ENCODE results near the gene FNDC5. TPM values are rescaled to one million over a fixed set of nuclear protein-coding genes. Genes with fewer than 3 reads are reported as not detected.

The FNDC5 gene
- polyA plus RNA-seq, 1 of the 3 experiments (the other 2 are of a cell fraction), result 0.59 TPM

DNA sequence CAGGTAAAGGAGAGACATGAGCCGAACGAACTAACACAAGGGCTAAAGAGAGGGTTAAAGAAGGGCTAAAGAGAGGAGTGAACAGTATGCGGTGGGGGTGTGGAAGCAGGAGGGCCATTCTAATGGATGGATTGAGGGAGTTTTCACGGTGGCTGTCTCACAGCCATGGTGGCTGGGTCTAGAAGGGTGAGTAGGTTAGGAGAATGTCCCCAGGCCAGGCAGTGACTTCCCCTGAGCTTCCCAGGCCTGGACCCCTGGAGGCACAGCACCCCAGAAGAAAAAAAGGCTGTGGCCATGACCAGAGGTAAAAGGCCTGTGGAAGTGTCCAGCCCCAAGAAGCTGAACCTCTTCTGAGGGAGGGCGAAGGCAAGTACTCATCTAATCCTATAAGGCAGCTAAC, 3.6 kb downstream of the FNDC5 start:
- ChIA-PET CTCF (interaction anchor here (0.6 to 1.7 kb wide), 4 partner anchors 10 to 347 kb away, joined by 3 to 4 read pairs (median 4); no protein-coding TSS in a partner anchor), POLR2A (no interaction called here)
- no peak overlapping the region for H3K9ac ChIP-seq
- peaks cover 3% of the 10 kb centered on the region for H3F3A ChIP-seq (replicated peaks; ENCODE audit: insufficient read depth)
- H3K36me3 ChIP-seq (replicated peaks in 1 of 2; ENCODE audit: control insufficient read depth in 1 of 2, insufficient read depth in 2 of 2, low read length in 1 of 2), result peaks cover 0 to 8% of the 10 kb centered on the region in 2 experiments
- TF ChIP-seq GABPA (IDR thresholded peaks at IDR 0.05; ENCODE audit: low read depth) (no peak), YY1 (IDR thresholded peaks at IDR 0.05; ENCODE audit: low read depth) (no peak)
- TF ChIP-seq, protein P1, sequence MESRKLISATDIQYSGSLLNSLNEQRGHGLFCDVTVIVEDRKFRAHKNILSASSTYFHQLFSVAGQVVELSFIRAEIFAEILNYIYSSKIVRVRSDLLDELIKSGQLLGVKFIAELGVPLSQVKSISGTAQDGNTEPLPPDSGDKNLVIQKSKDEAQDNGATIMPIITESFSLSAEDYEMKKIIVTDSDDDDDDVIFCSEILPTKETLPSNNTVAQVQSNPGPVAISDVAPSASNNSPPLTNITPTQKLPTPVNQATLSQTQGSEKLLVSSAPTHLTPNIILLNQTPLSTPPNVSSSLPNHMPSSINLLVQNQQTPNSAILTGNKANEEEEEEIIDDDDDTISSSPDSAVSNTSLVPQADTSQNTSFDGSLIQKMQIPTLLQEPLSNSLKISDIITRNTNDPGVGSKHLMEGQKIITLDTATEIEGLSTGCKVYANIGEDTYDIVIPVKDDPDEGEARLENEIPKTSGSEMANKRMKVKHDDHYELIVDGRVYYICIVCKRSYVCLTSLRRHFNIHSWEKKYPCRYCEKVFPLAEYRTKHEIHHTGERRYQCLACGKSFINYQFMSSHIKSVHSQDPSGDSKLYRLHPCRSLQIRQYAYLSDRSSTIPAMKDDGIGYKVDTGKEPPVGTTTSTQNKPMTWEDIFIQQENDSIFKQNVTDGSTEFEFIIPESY (IDR thresholded peaks at IDR 0.05; ENCODE audit: borderline replicate concordance, low read depth), result no peak
- TF ChIP-seq, protein P2, sequence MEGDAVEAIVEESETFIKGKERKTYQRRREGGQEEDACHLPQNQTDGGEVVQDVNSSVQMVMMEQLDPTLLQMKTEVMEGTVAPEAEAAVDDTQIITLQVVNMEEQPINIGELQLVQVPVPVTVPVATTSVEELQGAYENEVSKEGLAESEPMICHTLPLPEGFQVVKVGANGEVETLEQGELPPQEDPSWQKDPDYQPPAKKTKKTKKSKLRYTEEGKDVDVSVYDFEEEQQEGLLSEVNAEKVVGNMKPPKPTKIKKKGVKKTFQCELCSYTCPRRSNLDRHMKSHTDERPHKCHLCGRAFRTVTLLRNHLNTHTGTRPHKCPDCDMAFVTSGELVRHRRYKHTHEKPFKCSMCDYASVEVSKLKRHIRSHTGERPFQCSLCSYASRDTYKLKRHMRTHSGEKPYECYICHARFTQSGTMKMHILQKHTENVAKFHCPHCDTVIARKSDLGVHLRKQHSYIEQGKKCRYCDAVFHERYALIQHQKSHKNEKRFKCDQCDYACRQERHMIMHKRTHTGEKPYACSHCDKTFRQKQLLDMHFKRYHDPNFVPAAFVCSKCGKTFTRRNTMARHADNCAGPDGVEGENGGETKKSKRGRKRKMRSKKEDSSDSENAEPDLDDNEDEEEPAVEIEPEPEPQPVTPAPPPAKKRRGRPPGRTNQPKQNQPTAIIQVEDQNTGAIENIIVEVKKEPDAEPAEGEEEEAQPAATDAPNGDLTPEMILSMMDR (IDR thresholded peaks at IDR 0.05), result no peak
- no peak overlapping the region for H3K4me3 ChIP-seq (ENCODE audit: low read depth in 2 of 2, low read length in 1 of 2)
- no peak overlapping the region for H3K27ac ChIP-seq (ENCODE audit: low read depth in 2 of 2, low read length in 1 of 2)
- no peaks in the 10 kb centered on the region for H3K27me3 ChIP-seq (ENCODE audit: insufficient read depth)
- H3K79me2 ChIP-seq (ENCODE audit: insufficient read depth), result no peaks in the 10 kb centered on the region
- H3K4me2 ChIP-seq, result no peak overlapping the region
- no peaks in the 10 kb centered on the region for H4K20me1 ChIP-seq (ENCODE audit: insufficient read depth)
- 95% methylated on average over 5 of the region's 5 CpGs for WGBS (ENCODE audit: low lambda C conversion rate)
- DNase-seq, result no peak
- no peaks in the 10 kb centered on the region for H3K9me2 ChIP-seq
- peaks cover 0 to 8% of the 10 kb centered on the region in 2 experiments; a peak in 1 of 4 replicates for H3K4me1 ChIP-seq (ENCODE audit: control insufficient read depth in 1 of 2, insufficient read depth in 2 of 2, low read depth in 1 of 2, low read length in 1 of 2)
- H3K9me3 ChIP-seq, result no peaks in the 10 kb centered on the region
- no peak overlapping the region for H2AFZ ChIP-seq (ENCODE audit: low read depth)

DNA sequence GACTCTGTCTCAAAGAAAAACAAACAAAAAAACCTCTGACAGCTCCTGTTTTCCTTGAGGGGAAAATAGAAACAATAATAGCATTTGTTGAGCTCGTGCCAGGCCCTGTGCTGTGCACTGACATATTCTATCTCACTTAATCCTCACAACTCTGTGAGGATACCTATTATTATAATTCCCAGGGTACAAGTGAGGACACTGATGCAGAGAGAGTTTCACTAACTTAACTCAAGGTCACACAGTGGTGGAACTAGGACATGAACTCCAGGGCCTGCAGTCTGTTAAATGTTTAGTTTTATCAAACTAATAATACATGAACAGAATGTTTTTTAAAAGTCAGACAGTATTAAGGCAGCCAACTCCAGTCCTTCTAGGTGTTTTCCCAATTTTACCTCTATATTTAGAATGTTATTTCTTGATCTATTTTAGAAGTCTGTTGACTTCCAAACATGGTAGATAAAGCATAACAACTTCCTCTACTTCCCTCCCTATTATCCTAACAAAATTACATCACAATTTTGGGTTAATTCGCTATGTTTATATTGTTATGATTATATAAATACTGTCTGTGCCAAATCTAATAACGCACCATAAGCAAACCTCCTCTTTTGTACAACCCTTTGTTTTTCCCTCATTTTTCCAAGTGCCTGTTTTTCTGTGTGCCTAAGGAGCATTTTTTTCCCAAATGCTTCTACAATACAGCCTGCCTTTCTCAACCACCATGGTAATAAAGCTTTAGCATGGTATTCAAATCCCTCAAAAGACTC, 4.9 kb downstream of the FNDC5 start:
- Histone ChIP-seq H2AFZ (ENCODE audit: low read depth) (no peak overlapping the region), H3K27ac (ENCODE audit: low read depth in 2 of 2, low read length in 1 of 2) (no peak overlapping the region), H3K79me2 (ENCODE audit: insufficient read depth) (no peaks in the 10 kb centered on the region), H3K9me3 (no peaks in the 10 kb centered on the region), H3K9me2 (no peaks in the 10 kb centered on the region), H3K27me3 (ENCODE audit: insufficient read depth) (no peaks in the 10 kb centered on the region), H4K20me1 (ENCODE audit: insufficient read depth) (no peaks in the 10 kb centered on the region), H3K4me2 (no peak overlapping the region), H3K9ac (no peak overlapping the region), H3K4me1 (ENCODE audit: control insufficient read depth in 1 of 2, insufficient read depth in 2 of 2, low read depth in 1 of 2, low read length in 1 of 2) (peaks cover 0 to 5% of the 10 kb centered on the region in 2 experiments; a peak in 1 of 4 replicates), H3F3A (replicated peaks; ENCODE audit: insufficient read depth) (no peaks in the 10 kb centered on the region), H3K36me3 (replicated peaks in 1 of 2; ENCODE audit: control insufficient read depth in 1 of 2, insufficient read depth in 2 of 2, low read length in 1 of 2) (peaks cover 0 to 16% of the 10 kb centered on the region in 2 experiments), H3K4me3 (ENCODE audit: low read depth in 2 of 2, low read length in 1 of 2) (no peak overlapping the region)
- TF ChIP-seq RAD21 (IDR thresholded peaks at IDR 0.05; ENCODE audit: low read length), result no peak
- TF ChIP-seq, protein P3, sequence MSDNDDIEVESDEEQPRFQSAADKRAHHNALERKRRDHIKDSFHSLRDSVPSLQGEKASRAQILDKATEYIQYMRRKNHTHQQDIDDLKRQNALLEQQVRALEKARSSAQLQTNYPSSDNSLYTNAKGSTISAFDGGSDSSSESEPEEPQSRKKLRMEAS (IDR thresholded peaks at IDR 0.05; ENCODE audit: low read depth), result no peak
- TF ChIP-seq, protein P4, sequence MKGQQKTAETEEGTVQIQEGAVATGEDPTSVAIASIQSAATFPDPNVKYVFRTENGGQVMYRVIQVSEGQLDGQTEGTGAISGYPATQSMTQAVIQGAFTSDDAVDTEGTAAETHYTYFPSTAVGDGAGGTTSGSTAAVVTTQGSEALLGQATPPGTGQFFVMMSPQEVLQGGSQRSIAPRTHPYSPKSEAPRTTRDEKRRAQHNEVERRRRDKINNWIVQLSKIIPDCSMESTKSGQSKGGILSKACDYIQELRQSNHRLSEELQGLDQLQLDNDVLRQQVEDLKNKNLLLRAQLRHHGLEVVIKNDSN (IDR thresholded peaks at IDR 0.05; ENCODE audit: borderline replicate concordance, low read depth), result no peak
- no peak for TF ChIP-seq YY1 (IDR thresholded peaks at IDR 0.05; ENCODE audit: low read depth)
- no peak for TF ChIP-seq MXI1 (IDR thresholded peaks at IDR 0.05; ENCODE audit: low read depth, low read length)
- no peak for TF ChIP-seq RXRA (IDR thresholded peaks at IDR 0.05; ENCODE audit: borderline replicate concordance, low read depth)
- no peak for TF ChIP-seq MEF2A (IDR thresholded peaks at IDR 0.05; ENCODE audit: borderline replicate concordance, low read depth)
- TF ChIP-seq, protein P5, sequence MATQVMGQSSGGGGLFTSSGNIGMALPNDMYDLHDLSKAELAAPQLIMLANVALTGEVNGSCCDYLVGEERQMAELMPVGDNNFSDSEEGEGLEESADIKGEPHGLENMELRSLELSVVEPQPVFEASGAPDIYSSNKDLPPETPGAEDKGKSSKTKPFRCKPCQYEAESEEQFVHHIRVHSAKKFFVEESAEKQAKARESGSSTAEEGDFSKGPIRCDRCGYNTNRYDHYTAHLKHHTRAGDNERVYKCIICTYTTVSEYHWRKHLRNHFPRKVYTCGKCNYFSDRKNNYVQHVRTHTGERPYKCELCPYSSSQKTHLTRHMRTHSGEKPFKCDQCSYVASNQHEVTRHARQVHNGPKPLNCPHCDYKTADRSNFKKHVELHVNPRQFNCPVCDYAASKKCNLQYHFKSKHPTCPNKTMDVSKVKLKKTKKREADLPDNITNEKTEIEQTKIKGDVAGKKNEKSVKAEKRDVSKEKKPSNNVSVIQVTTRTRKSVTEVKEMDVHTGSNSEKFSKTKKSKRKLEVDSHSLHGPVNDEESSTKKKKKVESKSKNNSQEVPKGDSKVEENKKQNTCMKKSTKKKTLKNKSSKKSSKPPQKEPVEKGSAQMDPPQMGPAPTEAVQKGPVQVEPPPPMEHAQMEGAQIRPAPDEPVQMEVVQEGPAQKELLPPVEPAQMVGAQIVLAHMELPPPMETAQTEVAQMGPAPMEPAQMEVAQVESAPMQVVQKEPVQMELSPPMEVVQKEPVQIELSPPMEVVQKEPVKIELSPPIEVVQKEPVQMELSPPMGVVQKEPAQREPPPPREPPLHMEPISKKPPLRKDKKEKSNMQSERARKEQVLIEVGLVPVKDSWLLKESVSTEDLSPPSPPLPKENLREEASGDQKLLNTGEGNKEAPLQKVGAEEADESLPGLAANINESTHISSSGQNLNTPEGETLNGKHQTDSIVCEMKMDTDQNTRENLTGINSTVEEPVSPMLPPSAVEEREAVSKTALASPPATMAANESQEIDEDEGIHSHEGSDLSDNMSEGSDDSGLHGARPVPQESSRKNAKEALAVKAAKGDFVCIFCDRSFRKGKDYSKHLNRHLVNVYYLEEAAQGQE (IDR thresholded peaks at IDR 0.05; ENCODE audit: low read depth, low read length), result no peak
- no peak for TF ChIP-seq SIN3A (IDR thresholded peaks at IDR 0.05; ENCODE audit: borderline replicate concordance, low read depth, low read length)
- TF ChIP-seq FOXM1 (IDR thresholded peaks at IDR 0.05; ENCODE audit: low read depth), result no peak
- TF ChIP-seq RFX5 (IDR thresholded peaks at IDR 0.05; ENCODE audit: low read length), result no peak
- TF ChIP-seq TAF1 (IDR thresholded peaks at IDR 0.05; ENCODE audit: borderline replicate concordance, low read depth, low read length), result no peak
- no peak for TF ChIP-seq ELF1 (IDR thresholded peaks at IDR 0.05)
- TF ChIP-seq NRF1 (IDR thresholded peaks at IDR 0.05; ENCODE audit: low read depth, low read length), result no peak
- no peak for TF ChIP-seq EP300 (IDR thresholded peaks at IDR 0.05; ENCODE audit: borderline replicate concordance in 1 of 2, low read depth in 1 of 2, low read length in 1 of 2)
- CTCF ChIA-PET, result interaction anchor here (1.1 to 1.7 kb wide), 3 partner anchors 11 to 221 kb away, joined by 3 to 4 read pairs (median 4); no protein-coding TSS in a partner anchor
- POLR2A ChIA-PET, result no interaction called here
- 61% methylated on average over 3 of the region's 3 CpGs for WGBS (ENCODE audit: low lambda C conversion rate)
- no peak for DNase-seq

Measured in SK-N-SH (cell line).